NT2/D1 (cell line): ENCODE measurements around the gene NTM.

Source experiments
- SUZ12 ChIP-seq: IDR thresholded peaks from 2 replicates; pipeline ENCODE4 v1.6.1; 2011; ENCODE audit not compliant: insufficient read length, insufficient read depth; ENCODE audit errors: extremely low read depth
- ZNF274 ChIP-seq: IDR thresholded peaks from 2 replicates; pipeline ENCODE4 v1.6.1; 2011; ENCODE audit warnings: mild to moderate bottlenecking, low read depth, low read length

DNA sequence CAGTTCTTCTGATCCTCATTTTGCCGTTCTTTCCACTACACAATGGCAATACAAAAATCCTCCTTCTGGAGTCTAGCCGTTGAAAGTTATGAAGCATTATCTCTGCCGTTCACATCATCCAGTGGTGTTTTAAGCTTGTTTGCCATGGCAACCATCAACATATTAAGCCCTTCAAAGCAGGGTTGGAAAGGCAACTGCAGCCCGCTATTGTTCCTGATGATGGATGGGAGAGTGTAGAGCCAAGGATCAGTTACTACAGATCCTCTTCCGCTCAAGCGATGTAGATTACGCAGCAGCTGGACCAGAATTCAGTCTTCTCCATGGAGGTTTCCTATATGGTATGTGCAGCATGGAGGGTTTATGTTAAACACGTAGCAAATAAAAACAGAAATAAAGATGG, 352.7 kb downstream of the NTM start:
- TF ChIP-seq ZNF274 (no peak), SUZ12 (no peak)
